ENCODE results near the gene PIGK.

GRCh38 chr1:77081834-77082233 lies 137.4 kb downstream of the PIGK start:
- TF ChIP-seq CEBPB (IDR thresholded peaks at IDR 0.05; ENCODE audit: low read depth, low read length) (no peak), CTCF (conservative IDR thresholded peaks at IDR 0.05; ENCODE audit: low read depth, low read length) (no peak), POLR2A (IDR thresholded peaks at IDR 0.05; ENCODE audit: low read depth, low read length) (no peak), RCOR1 (IDR thresholded peaks at IDR 0.05; ENCODE audit: insufficient replicate concordance, low read length) (no peak), FOS (IDR thresholded peaks at IDR 0.05; ENCODE audit: low read depth, low read length) (no peak), BHLHE40 (IDR thresholded peaks at IDR 0.05; ENCODE audit: low read depth, low read length) (no peak), RAD21 (IDR thresholded peaks at IDR 0.05; ENCODE audit: low read length) (no peak), ELK1 (IDR thresholded peaks at IDR 0.05; ENCODE audit: borderline replicate concordance, low read depth, low read length) (no peak), RFX5 (IDR thresholded peaks at IDR 0.05; ENCODE audit: low read depth, low read length) (no peak), CHD1 (IDR thresholded peaks at IDR 0.05; ENCODE audit: low read depth, low read length) (no peak), MAFK (IDR thresholded peaks at IDR 0.05; ENCODE audit: low read depth, low read length) (no peak), USF2 (IDR thresholded peaks at IDR 0.05; ENCODE audit: low read depth, low read length) (no peak)

Measured in IMR-90 (cell line).